ENCODE data around the gene MIPOL1.

The MIPOL1 gene

GRCh38 chr14:37597914-37598746 is 400.4 kb downstream of the MIPOL1 start:
- no peak for DNase-seq (ENCODE audit: low read depth in 2 of 2)

DNA sequence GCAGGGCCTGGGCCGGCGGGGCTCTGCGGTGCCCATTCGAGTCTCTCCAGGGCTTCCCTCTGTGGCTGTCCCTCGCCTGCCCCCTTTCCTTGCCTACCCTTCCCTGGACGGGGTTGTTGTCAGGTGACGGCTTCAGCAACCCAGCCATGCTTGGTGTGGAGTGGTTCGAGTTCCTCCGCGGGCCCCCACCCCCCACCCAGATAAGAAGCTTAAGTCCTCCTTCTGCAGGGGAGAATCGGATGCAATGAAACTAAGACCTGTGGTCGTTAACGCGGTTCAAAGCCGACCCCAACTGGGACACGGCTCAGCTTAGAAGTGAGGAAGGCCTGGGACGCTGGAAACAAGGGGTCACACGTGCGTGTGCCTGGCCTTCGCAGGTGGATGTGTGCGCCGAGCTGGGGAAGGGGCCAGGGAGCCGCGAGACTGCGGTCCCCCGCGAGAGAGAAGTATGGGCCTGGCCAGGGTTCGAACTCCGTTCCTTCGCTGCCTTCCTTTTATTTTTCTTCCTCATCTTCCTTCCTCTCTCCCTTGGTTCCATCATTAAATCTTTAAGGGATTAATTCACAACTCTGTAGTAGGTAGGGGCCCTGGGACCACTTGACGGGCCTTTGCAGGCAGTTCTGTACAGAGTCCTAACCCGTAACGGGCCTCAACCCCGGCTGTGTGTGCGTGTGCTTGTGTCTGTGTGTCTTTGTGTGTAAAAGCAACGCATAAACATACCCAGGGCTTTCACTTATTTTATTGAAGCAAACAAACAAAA is 401.2 kb downstream of the MIPOL1 start:
- no peak for DNase-seq (ENCODE audit: low read depth in 2 of 2)

GRCh38 chr14:37599507-37600368 is 402.0 kb downstream of the MIPOL1 start:
- no peak for DNase-seq (ENCODE audit: low read depth in 2 of 2)

DNA sequence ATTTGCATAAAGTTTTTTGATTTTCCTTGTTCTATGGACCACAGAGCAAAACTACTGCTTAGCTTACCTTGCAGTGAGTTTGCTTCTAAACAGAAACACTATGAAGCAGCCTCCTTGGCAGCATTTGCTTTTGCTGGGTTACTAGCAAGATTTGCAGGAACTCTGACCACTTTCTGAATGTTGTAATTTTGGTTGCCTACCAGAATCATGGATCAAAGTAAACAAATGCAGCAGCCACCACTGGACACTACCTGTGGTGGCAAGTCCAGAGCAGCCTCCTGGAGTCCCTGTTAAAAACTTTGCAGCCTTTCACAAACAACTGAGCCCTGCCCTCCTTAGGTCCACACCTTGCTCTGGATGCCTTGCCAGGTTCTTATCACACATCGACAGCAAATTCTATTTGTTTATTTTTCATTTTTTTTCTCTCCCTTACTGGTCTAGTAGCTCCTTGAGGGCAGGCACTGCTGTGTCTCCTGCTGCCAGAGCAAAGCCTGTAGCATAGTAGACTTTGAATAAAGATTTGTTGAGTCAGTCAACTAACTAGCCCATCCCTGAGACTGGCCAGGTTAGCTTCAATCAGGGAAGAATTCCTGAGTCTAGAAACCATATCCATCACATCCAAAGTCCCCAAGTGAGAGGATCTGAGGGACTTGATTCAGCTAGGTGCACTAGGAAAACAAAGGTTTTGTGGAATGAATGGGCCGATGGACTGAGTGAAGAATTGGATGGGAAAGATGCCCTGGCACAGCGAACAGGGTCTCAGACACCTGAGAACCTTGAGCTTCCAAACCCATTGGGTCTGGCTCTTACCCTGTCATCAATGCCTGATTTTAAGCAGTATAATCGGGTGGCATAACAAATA is 403.4 kb downstream of the MIPOL1 start:
- DNase-seq (ENCODE audit: low read depth in 2 of 2) = no peak

- no peak for DNase-seq (ENCODE audit: low read depth in 2 of 2)
Observed at GRCh38 chr14:37601865-37602264, 404.1 kb downstream of the MIPOL1 start.
